HepG2 (cell line): ENCODE results near the gene COBL.

Experiments used
- REPIN1 ChIP-seq: sonication (generic); formaldehyde crosslinking; IDR thresholded peaks from 2 replicates; pipeline ENCODE4 v1.8.0; 2022; ENCODE audit warnings: missing genetic modification reagents, low read depth, mild to moderate bottlenecking, borderline replicate concordance
- ZNF749 ChIP-seq: sonication (generic); formaldehyde crosslinking; IDR thresholded peaks from 2 replicates; pipeline ENCODE4 v1.8.0; 2022; ENCODE audit warnings: mild to moderate bottlenecking, missing genetic modification reagents, moderate library complexity, borderline replicate concordance
- ZNF777 ChIP-seq: sonication (generic); formaldehyde crosslinking; IDR thresholded peaks from 2 replicates; pipeline ENCODE4 v1.4.0; 2020; ENCODE audit warnings: missing genetic modification reagents
- TF ChIP-seq, protein P1 (sequence below): sonication (generic); formaldehyde crosslinking; IDR thresholded peaks from 2 replicates; pipeline ENCODE4 v1.4.0; 2020; ENCODE audit warnings: low read depth, mild to moderate bottlenecking, missing genetic modification reagents

DNA sequence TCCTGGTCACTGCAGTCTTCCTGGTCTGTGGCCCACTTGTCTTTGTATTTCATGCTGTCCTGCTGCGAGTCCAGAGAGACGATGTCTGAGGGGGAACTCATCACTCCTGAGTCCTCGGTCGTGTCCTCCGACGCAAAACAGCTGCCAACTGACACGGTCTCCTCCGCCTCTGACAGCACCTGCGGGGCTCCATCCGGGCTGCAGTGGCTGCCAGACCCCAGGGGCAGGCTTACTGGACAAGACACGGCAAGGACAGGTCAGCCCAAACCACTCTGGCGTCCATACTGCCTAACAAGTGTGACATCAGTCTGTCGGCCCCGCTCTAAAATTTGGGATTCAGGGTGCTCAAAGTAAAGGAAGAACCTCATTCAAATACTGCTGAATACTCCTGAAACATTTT is 273.1 kb downstream of the COBL start:
- TF ChIP-seq, protein P1, sequence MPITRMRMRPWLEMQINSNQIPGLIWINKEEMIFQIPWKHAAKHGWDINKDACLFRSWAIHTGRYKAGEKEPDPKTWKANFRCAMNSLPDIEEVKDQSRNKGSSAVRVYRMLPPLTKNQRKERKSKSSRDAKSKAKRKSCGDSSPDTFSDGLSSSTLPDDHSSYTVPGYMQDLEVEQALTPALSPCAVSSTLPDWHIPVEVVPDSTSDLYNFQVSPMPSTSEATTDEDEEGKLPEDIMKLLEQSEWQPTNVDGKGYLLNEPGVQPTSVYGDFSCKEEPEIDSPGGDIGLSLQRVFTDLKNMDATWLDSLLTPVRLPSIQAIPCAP (CRISPR knock-in tag): no peak
- TF ChIP-seq REPIN1 (CRISPR knock-in tag) (no peak), ZNF749 (CRISPR knock-in tag) (no peak), ZNF777 (no peak)
